ENCODE measurements around the gene EGR2.

Gene EGR2

GRCh38 chr10:62815381-62816075 is 638 bp downstream of the EGR2 start:
- no peak overlapping the region for H3K27ac ChIP-seq
- no peak for DNase-seq (ENCODE audit: low spot score)
- ChIA-PET POLR2A (ENCODE audit: low non-redundant PET) (no interaction called here), CTCF (interaction anchor here (0.6 to 0.7 kb wide), 2 partner anchors 273 to 707 kb away, joined by 3 to 6 read pairs; no protein-coding TSS in a partner anchor)
- no peak for TF ChIP-seq CTCF (conservative IDR thresholded peaks at IDR 0.05; ENCODE audit: low read depth)

- TF ChIP-seq CTCF (conservative IDR thresholded peaks at IDR 0.05; ENCODE audit: low read depth) = no peak
- POLR2A ChIA-PET (ENCODE audit: low non-redundant PET) = no interaction called here
- CTCF ChIA-PET = interaction anchor here (0.6 to 0.7 kb wide), 2 partner anchors 273 to 708 kb away, joined by 3 to 6 read pairs; no protein-coding TSS in a partner anchor
- DNase-seq (ENCODE audit: low spot score) = no peak
- no peak overlapping the region for H3K27ac ChIP-seq
Measured at GRCh38 chr10:62814756-62815380, 1.3 kb downstream of the EGR2 start.

- no peak for TF ChIP-seq CTCF (conservative IDR thresholded peaks at IDR 0.05; ENCODE audit: low read depth)
- ChIA-PET CTCF (no interaction called here), POLR2A (ENCODE audit: low non-redundant PET) (interaction anchor here (0.5 kb wide), 1 partner anchor 345 kb away, joined by 3 read pairs; no protein-coding TSS in a partner anchor)
- no peak overlapping the region for H3K27ac ChIP-seq
- DNase-seq (ENCODE audit: low spot score) = no peak
Measured at GRCh38 chr10:62813981-62814380, 2.2 kb downstream of the EGR2 start.

- no peak for DNase-seq (ENCODE audit: low spot score)
- TF ChIP-seq CTCF (conservative IDR thresholded peaks at IDR 0.05; ENCODE audit: low read depth) = no peak
- no peak overlapping the region for H3K27ac ChIP-seq
- POLR2A ChIA-PET (ENCODE audit: low non-redundant PET) = no interaction called here
- CTCF ChIA-PET = no interaction called here
Measured at GRCh38 chr10:62813453-62813852, 2.7 kb downstream of the EGR2 start.

GRCh38 chr10:62812672-62813439 is 3.3 kb downstream of the EGR2 start:
- POLR2A ChIA-PET (ENCODE audit: low non-redundant PET) = no interaction called here
- no peak for DNase-seq (ENCODE audit: low spot score)
- CTCF ChIA-PET = no interaction called here
- TF ChIP-seq CTCF (conservative IDR thresholded peaks at IDR 0.05; ENCODE audit: low read depth) = no peak
- no peak overlapping the region for H3K27ac ChIP-seq

GRCh38 chr10:62811159-62811875 is 4.8 kb downstream of the EGR2 start:
- H3K27ac ChIP-seq = no peak overlapping the region
- ChIA-PET POLR2A (ENCODE audit: low non-redundant PET) (no interaction called here), CTCF (no interaction called here)
- no peak for DNase-seq (ENCODE audit: low spot score)
- TF ChIP-seq CTCF (conservative IDR thresholded peaks at IDR 0.05; ENCODE audit: low read depth) = no peak
